Stomach (tissue), 4 donors: Measurements from ENCODE around the gene BHLHE23.

ENCODE experiments used
- CTCF ChIP-seq, 7 experiments: fragments of 450-650 bp in 4 of 7; fragments of 200-600 bp in 3 of 7; sonication (generic) in 3 of 7; IDR thresholded peaks; one replicate each; pipeline ENCODE4 v1.5.1; 2016 to 2019; ENCODE audit warnings: antibody characterized with exemption in 7 of 7, control low read depth in 2 of 7, mild to moderate bottlenecking in 1 of 7
- POLR2A ChIP-seq, 4 donors: fragments of 450-650 bp; IDR thresholded peaks; one replicate each; pipeline ENCODE4 v1.6.1; 2016; ENCODE audit warnings: antibody characterized with exemption in 4 of 4, control low read depth in 2 of 4, mild to moderate bottlenecking in 1 of 4, moderate library complexity in 1 of 4
- POLR2AphosphoS5 ChIP-seq, 3 donors: sonication (generic); formaldehyde crosslinking; IDR thresholded peaks; one replicate each; pipeline ENCODE4 v1.6.1; 2016; ENCODE audit warnings: antibody characterized with exemption in 3 of 3

- TF ChIP-seq POLR2A (IDR thresholded peaks at IDR 0.05) (no peak), CTCF (IDR thresholded peaks at IDR 0.05) (no peak), POLR2AphosphoS5 (IDR thresholded peaks at IDR 0.05) (no peak)
Measured at GRCh38 chr20:63014287-63014686, 7.5 kb upstream of the BHLHE23 start.
